GM12865 (cell line): ENCODE results near the gene SHISA9.

ENCODE experiments used
- DNase-seq: peaks from one replicate; pipeline ENCODE4 v3.0.0; 2010; ENCODE audit warnings: low read depth
- H3K4me3 ChIP-seq: 2 replicates; pipeline ENCODE4 v1.5.1; 2011; ENCODE audit warnings: mild to moderate bottlenecking, low read depth, low read length, control low read depth
- TF ChIP-seq, protein P1 (sequence below): IDR thresholded peaks from 2 replicates; pipeline ENCODE4 v1.5.1; 2011; ENCODE audit warnings: low read length, control low read depth, low read depth, inconsistent platforms; ENCODE audit not compliant: insufficient read depth; ENCODE audit errors: missing control alignments

Gene SHISA9

DNA sequence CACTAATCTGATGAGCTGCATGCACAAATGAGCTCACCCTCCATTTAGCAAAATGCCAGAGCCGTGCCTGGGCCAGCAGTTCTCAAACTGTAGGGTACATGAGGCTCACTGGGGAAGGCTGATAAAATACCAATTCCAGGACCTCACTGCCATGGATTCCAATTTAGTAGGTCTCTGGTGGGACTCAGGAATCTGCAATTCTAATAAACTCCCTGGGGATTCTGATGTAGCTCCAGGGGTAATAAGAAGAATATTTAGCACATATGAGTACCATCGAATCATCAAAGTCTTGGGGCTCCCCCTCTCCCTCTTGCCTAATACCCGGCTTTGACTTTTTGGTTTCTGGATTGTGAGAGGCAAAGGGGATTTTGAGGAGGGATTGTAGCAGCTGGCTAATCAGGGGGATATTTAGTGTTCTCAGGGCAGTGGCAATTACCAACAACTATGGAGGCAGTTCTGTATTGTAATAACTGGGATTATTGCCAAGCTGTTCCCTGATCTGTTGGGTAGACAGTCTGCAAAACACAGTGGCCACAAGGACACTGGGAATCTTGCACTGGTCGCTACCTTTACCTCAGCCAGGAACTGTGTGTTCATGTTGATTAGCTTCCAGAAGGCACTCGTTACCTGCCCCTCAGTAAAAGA, 140.4 kb downstream of the SHISA9 start:
- TF ChIP-seq, protein P1, sequence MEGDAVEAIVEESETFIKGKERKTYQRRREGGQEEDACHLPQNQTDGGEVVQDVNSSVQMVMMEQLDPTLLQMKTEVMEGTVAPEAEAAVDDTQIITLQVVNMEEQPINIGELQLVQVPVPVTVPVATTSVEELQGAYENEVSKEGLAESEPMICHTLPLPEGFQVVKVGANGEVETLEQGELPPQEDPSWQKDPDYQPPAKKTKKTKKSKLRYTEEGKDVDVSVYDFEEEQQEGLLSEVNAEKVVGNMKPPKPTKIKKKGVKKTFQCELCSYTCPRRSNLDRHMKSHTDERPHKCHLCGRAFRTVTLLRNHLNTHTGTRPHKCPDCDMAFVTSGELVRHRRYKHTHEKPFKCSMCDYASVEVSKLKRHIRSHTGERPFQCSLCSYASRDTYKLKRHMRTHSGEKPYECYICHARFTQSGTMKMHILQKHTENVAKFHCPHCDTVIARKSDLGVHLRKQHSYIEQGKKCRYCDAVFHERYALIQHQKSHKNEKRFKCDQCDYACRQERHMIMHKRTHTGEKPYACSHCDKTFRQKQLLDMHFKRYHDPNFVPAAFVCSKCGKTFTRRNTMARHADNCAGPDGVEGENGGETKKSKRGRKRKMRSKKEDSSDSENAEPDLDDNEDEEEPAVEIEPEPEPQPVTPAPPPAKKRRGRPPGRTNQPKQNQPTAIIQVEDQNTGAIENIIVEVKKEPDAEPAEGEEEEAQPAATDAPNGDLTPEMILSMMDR, result no peak

DNA sequence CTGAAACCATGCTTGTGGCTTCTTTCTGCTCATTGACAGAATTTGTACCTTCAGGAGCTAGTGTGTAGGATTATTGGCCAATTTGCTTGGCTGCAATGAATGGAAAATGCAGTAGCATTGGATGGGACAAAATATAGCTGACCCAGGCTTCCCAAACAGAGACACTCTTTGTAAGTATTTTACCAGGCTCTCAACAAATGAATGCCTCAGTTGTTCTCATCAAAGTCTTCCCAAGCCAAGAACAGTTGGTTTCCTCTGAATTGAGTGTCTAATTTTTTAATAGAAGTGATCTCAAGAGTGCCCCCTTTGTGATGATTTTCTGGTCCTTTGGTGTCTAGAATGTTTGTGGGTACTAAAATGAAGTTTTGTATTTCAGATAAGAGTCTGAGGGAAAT, 140.9 kb downstream of the SHISA9 start:
- TF ChIP-seq, protein P1, result no peak
- H3K4me3 ChIP-seq, result no peak overlapping the region

More for the DNA sequence above, 140.4 kb downstream of the SHISA9 start:
- H3K4me3 ChIP-seq, result no peak overlapping the region
- DNase-seq, result no peak

DNA sequence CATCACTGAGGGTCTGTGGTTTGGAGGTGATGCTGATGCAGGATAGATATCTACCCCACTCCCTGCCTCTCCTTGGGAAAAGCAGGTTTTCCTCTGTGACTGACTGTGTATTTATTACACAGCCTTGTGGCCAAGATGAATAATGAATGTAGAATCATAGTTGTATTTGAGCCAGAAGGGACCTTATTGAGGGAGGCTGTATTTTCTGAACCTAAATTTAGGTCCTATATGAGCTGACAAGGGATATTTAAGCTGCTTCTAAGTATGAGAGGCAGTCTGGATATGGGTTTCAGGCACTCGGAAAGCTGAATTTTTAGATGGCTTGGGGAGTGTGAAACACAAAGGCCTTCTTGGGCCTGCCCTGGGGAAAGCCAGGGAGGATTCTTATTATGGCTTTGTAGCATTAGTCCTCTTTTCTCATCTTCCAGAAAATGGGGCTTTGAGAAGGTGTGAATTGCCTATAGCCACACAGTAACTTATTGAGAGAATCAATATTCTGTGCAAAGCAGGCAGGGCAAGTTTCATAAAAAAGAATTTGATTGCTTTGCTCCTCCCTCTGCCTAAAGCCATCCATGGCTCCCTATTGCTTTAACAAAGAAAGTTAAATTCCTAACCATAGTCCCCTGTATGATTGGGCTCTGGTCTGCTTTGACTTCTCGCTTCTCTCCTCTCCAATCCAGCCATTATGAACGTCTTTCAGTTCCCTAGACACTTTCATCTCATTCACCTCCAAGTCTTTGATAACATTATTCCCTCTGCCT, 144.8 kb downstream of the SHISA9 start:
- H3K4me3 ChIP-seq, result no peak overlapping the region
- DNase-seq, result no peak
- TF ChIP-seq, protein P1, result no peak

More for the DNA sequence above, 140.9 kb downstream of the SHISA9 start:
- DNase-seq, result no peak

DNA sequence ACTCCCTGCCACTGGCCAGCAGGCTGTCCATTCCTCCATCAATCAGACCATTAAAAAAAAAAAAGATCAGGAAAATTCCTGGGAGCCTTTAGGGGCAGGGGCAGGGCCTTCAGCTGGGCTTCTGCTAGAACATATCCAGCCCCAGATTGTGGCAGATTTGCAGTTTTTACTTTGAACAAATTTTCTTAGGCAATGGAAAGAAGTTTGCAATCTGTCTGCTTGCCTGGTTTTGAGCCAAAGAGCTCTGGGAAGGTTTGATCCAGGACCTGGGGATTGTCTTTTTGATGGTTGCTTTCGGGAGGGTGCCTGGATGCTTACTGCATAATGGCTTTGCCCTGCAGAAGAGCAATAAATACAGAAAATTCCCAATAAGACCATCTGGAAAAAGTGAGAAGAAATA, 145.9 kb downstream of the SHISA9 start:
- no peak for DNase-seq
- TF ChIP-seq, protein P1, result no peak

DNA sequence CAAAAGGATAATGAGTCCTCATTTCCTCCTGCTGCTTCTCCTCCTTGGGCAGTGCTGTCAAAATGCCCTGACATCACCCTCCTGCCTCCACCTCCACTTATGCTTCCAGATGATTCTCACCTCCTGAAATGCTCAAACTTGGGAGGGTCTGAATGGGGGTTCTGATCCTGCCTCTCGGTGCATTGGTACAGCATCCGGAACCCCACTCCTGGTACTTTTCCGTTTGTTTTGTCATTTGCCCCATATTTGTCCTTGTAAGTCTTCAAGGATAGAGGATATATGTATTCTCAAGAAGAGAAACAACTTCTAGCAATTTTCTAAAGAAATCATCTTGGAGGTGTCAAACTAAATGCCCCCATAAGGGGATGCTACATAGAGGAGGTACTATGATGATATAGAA, 148.3 kb downstream of the SHISA9 start:
- TF ChIP-seq, protein P1, result no peak
- DNase-seq, result no peak
- H3K4me3 ChIP-seq, result no peak overlapping the region

More for the DNA sequence above, 145.9 kb downstream of the SHISA9 start:
- H3K4me3 ChIP-seq, result no peak overlapping the region

DNA sequence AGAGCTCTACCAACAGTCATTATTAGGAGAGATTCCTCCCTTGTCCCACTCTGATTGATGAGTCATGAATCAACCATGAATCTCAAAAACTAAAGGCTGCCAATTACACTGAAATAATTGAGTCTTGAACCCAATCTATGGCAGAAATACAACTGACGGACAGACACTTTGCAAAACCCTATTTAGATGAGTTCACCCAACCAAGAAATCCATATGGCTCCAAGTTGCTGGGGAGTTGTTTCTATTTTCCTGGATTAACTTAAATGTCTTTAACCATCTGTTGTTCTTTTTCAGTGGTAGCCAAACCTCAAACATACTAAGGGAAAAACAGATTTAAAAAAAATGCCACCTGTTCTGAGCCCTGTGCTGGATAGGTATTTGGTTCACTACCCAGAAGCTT, 151.0 kb downstream of the SHISA9 start:
- no peak for DNase-seq
- TF ChIP-seq, protein P1, result no peak
- no peak overlapping the region for H3K4me3 ChIP-seq
